GM19099 (cell line): ENCODE measurements around the gene DCHS1.

Experiments
- POLR2A ChIP-seq: IDR thresholded peaks from 3 replicates; pipeline ENCODE4 v1.6.1; 2011; ENCODE audit warnings: low read depth; ENCODE audit not compliant: insufficient read length; ENCODE audit errors: extremely low read depth

DCHS1 gene

DNA sequence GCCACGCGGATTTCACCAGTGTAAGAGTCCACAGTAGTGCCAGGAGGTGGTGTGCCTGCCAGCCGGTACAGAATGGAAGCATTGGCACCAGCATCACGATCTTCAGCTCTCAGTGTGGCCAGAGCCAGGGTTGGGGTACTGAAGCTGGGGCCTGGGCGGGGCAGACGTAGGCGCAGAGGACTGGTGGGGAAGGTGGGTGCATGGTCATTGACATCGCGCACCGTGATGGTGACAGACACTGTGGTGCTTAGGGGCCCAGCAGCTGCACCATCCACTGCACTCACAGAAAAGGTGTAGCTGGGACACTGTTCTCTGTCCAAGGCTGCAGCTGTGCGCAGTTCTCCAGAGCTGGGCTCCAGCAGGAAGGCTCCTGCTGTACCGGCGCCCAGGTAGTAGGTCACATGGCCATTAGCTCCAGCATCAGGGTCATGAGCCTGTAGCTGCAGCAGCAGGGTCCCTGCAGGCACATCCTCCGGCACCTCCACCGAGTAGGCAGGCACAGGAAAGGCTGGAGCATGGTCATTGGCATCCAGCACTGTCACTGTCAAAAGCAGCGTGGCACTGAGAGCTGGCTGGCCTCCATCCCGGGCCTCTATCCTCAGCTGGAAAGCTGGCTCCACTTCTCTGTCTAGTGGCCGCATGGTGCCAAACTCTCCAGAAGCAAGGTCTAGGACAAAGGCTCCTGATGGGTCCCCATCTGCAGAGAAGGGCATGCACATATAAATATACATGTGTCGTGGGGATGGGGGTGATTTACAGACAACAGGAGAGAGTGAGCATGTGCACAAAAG lies 28.4 kb downstream of the DCHS1 start:
- no peak for TF ChIP-seq POLR2A

DNA sequence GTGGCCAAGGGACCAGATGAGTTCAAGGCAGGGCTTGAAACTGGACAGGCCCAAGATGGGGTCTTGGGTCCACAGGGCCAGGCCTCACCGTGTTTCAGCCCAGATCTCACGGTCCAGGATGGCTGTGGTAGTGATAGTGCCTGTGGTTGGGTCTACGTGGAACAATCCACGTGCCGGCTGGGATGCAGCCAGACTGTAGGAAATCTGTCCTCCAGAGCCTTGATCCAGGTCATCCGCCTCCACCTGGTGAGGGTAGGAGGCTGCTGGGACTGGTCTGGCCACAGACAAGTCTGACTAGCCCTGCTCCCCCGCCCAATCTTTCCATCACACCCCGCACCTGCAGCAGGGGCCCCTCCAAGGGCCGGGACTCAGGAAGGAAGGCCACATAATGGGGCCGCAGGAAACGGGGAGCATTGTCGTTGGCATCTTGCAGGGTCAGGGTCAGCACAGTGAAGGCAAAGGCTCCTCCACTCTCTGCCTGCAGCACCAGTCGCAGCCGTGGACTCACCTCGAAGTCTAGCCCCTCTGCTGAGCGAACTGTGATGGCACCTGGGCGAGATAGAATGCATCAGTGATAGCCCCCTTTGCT lies 29.7 kb downstream of the DCHS1 start:
- no peak for TF ChIP-seq POLR2A

DNA sequence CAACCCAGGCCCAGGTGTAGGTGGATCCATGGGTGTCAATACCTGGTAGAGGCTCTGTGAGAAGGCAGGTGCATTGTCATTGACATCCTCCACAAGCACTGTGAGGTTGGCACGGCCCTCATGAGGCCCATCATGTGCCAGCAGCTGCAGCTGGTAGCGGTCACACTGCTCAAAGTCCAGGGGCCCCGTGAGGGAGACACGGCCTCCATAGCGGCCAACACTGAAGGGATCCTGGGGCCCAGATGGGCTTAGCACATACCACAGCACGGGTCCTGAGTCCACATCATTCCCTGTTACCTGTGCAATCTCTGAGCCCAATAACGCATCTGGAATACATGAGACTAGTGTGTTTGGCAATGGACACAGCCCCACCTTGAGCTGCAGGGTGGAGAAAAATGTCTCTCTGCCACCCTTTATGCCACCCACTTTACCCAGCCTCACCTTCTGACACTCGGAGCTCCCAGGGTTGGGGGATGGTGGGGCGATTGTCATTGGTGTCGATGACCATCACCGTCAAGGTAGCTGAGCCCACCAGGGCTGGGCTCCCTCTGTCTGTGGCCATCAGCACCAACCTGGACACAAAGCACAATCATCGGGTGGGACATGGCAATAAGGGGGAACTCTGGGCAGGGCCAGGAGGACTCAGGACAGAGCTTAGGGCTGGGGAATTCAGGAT lies 30.3 kb downstream of the DCHS1 start:
- no peak for TF ChIP-seq POLR2A

DNA sequence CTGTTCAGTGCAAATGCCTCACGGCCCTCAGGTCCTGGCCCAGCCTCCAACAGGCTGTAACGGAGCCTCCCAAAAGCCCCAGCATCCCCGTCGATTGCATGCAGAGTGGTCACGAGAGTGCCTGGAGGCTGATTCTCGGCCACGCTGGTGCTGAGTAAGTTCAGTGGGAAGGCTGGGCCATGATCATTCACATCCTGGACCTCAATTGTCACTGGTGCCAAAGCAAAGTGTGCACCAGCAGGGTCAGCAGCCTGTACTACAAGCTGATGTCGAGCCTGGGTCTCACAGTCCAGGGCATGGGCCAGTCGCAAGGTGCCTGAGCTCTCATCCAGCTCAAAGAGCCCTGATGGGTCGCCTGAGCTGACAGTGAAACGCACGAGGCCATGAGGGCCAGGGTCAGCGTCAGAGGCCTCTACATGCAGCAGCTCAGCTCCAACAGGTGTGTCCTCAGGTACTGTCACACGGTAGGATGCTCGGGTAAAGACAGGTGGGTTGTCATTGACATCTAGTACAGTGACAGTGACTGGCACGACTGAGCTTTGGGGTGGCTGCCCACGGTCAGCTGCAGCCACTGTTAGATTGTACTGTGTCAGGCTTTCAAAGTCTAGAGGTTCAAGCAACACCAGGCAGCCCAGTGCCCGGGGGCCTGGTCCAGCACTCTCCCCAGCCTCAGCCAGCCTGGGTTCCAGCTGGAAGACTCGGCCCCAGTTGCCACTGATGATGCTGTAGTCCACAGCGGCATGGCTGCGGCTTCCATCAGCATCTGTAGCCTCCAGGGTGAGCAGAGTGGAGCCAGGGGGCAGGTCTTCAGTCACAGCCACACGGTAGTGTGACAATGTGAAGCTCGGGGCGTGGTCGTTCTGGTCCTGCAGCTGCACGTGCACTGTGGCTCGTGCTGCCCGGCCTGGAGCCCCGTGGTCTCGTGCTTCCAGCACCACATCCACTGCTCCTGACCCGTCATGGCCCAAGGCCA lies 31.9 kb downstream of the DCHS1 start:
- TF ChIP-seq POLR2A = no peak

GRCh38 chr11:6622261-6623171 lies 33.1 kb downstream of the DCHS1 start:
- no peak for TF ChIP-seq POLR2A

- TF ChIP-seq POLR2A = no peak
These were observed 33.8 kb downstream of the DCHS1 start for GRCh38 chr11:6621711-6622211.

- no peak for TF ChIP-seq POLR2A
These were observed 35.0 kb downstream of the DCHS1 start for GRCh38 chr11:6620636-6621035.

- peak; percentile 78 for TF ChIP-seq POLR2A
These were observed 36.4 kb downstream of the DCHS1 start, which contains the start of gene TPP1 for GRCh38 chr11:6619004-6619745. Gene TPP1 (minus strand): TSS chr11:6619422. CDS start chr11:6619400, 22 bp downstream.

- TF ChIP-seq POLR2A = no peak
These were observed 37.2 kb downstream of the DCHS1 start for GRCh38 chr11:6618117-6619003.

DNA sequence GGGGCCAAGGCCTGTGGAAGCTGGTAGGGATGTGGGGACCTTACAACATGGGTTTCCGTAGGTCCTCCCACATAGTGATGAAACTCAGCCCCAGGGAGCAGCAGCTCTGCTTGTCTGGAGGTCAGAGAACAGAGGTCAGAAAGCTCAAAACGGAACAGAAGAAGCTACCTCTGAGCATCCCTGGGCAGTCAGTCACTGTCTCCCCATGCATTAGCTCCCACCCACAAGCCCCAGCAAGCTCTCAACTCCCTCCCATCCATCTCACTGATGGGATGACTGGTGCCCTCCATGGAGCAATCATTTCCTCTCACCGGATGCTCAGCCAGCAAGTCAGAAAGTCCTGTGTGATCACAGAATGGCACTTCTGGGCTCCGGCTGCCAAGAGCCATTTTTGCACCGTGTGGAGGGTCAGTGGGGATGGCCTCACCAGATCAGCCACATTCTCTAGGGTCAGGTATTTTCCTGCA lies 38.3 kb downstream of the DCHS1 start:
- TF ChIP-seq POLR2A = no peak

DNA sequence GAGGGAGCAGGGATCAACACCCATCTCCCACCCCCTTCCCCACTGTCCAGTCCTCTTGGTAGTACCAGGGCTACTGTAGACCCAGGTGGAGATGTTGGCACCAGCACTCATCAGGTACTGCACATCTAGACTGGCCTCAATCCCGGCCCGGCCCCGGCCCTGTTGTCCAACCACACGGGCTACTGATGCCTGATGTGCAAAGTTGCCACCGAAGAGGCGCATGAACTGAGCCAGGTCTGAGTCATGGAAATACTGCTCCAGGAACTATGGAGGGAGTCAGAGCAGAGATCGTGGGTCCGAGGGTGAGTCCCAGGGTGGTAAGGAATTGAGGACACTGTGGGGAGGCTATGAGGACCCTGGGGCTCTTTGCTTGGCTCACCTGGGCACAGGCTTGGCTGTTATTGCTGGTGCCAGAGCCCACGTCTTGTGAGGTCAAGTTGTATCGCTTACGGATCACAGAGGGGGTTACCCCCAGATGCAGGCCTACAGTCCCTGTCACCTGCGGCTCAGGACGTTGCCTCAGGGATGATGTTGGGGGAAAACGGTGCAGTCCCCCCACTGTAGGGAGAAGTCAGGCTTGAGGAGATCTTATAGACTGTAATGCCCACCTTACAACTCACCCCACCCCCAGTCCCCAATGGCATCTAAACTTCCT lies 38.9 kb downstream of the DCHS1 start:
- no peak for TF ChIP-seq POLR2A

DNA sequence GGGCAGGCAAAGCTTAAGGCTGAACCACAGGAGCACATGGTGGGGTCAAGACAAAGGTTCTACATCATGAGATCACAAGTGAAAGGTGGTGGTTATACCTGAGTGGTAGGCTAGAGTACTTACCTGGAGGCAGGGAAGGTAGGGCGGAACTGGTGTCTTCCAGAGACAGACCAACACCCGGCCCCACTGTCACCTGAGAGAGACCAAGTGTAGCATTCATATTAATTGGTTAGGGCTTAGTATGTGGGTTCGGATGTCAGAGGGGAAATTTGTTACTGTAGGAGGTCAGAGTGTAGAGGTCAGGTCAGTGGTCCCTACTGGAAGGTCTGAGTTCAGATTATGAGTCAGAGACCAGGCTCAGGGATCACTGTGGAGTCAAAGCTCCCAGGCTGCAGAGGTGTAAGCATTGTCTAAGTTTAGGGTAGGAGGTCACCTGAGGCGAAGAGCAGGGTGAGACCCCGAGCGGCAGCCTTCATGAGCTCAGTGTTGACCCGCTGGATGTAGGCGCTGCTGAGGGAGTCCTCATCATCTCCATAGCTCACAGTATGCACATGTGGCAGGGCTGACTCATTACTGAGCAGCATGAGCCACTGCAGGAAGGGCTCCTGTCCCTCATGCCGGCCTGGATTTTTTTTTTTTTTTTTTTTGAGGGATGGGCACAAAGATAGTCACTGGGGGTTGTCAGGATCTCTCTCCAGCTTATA lies 39.6 kb downstream of the DCHS1 start:
- no peak for TF ChIP-seq POLR2A
